Stimulated activated CD4-positive, alpha-beta T cell treated with anti-CD3 and anti-CD28 coated beads, Interleukin-1b, Interleukin-23, amount 100 ng/mL, for 24 hours (primary cell): Measurements from ENCODE around the gene CCSAP.
"Not testable (repeated sequence)": the region's sequence is repeated elsewhere in the genome, so short reads cannot be mapped to it uniquely, and the experiment has no call there.

Experiments
- DNase-seq, 4 experiments: peaks; one replicate each; pipeline ENCODE4 v3.0.0-alpha.2; 2020; ENCODE audit warnings: low read depth in 4 of 4, low spot score in 1 of 4

The CCSAP gene

DNA sequence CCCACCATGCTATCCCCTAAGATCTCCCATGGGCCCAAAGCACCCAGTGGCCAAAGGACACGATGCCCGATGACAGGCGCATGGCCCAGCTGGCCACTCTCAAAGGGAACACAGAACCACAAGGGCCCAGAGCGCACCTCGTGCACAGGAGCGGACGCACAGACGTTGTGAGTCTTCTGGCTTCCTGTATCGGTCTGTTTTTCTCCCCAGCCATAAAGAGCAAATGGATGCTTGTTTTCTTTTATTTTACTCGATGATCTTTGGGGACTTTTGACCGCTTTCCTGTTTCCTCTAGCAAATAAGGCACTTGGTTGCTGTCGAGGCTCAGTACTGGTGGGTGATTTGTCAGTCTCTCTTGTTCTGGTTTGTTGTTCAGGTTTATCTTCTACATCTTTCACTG is 16.2 kb downstream of the CCSAP start:
- DNase-seq: no peak

GRCh38 chr1:229325853-229326487 is 16.9 kb downstream of the CCSAP start:
- no peak for DNase-seq

DNA sequence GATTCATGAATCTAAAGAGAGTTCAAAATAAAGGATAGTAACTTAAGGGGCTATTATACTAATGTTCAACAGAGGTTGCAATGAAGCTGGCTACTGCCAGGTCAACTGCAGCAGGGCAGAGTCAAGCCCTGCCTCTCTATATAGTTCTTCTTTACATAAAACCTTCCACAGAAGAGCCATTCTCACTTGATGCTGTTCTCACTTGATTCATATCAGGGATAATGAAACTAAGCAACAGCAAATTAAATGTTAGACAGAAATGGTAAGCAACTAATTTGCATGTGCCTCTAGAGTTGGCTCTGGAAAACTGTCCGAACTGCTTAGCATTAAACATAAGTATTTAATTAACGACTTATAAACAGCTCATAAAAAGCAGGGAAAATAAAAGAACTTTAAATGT is 17.4 kb downstream of the CCSAP start:
- DNase-seq: no peak

- DNase-seq: no peak
Observed at GRCh38 chr1:229323885-229324553, 18.8 kb downstream of the CCSAP start.

- DNase-seq: no peak
Observed at GRCh38 chr1:229323201-229323600, 19.6 kb downstream of the CCSAP start.

- DNase-seq: no peak
Observed at GRCh38 chr1:229319487-229319886, 23.4 kb downstream of the CCSAP start.

DNA sequence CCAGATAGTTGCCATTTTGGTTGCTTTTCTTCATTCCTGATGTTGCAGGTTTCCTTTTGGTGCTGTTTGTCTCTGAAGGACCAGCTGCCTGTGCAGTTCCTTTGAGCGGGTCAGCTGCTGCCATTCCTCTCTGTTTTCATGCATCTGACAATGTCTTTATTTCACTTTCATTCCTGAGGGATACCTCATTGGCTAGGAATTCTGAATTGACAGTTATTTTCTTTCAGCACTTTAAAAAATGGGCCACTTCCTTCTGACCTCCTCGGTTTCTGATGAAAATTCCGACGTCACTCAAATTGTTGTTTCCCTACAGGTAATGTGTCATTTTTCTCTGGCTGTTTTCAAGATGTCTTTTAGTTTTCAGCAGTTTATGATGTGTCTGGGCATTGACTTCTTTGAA is 24.8 kb downstream of the CCSAP start:
- no peak for DNase-seq

- no peak for DNase-seq
Observed at GRCh38 chr1:229316166-229316565, 26.7 kb downstream of the CCSAP start.

GRCh38 chr1:229310833-229311232 is 32.0 kb downstream of the CCSAP start:
- no peak for DNase-seq

GRCh38 chr1:229309684-229310083 is 33.2 kb downstream of the CCSAP start:
- no peak for DNase-seq

DNA sequence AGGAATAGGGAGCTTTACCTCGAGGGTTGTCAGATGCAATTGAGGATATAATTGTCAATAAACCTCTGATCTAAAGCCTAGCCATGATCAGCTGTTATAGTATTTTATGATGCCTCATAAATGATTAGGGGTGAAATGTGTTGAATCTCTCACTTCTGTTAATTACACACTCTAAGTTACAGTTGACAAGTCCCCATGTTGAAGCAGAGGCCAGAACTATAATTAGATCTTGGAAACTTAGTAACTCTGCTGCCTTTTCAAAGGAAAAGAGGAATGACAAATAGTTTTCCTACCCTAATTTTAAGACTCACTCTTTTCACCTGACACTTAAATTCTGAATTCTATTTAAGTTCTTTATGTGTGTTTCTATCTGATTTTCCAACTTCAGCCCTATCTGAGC is 33.8 kb downstream of the CCSAP start:
- no peak for DNase-seq

DNA sequence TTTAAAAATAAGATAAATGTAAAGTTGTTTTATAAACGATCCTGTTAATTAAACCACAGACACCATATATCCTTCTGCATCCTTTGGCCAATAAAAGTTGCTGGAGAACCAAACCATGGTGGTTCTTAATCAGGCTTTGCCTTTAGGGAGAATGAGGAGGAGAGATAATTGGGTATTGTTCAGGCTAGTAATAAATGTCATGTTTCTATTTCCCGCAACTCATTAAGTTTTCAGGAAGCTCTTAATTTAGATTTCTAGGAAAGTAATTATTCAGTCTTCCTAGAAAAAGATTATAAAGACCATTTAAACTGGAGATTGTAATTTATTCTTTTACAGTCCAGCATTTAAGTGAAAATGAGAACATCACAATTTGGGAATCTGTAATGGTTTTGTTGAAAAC is 37.5 kb downstream of the CCSAP start:
- no peak for DNase-seq

DNA sequence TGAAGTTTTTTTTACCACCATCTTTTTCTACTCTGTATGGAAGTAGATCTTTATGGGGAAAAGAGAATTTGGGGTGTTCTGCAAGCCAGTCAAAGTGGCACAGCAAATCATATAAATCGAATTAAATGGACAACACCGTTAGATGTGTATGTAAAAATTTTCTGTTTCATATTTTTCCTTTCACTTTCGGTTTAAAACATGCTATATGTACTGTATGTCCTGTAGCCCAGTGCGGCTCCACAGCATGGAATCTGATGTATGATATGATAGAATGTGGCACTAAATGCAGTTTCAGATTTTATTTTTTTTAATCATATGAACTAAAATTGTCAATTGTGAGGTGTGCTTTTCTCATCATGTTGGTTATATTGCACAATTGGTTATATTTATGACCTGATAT is 39.0 kb downstream of the CCSAP start:
- DNase-seq: no peak

GRCh38 chr1:229302740-229303139 is 40.1 kb downstream of the CCSAP start:
- DNase-seq: no peak

DNA sequence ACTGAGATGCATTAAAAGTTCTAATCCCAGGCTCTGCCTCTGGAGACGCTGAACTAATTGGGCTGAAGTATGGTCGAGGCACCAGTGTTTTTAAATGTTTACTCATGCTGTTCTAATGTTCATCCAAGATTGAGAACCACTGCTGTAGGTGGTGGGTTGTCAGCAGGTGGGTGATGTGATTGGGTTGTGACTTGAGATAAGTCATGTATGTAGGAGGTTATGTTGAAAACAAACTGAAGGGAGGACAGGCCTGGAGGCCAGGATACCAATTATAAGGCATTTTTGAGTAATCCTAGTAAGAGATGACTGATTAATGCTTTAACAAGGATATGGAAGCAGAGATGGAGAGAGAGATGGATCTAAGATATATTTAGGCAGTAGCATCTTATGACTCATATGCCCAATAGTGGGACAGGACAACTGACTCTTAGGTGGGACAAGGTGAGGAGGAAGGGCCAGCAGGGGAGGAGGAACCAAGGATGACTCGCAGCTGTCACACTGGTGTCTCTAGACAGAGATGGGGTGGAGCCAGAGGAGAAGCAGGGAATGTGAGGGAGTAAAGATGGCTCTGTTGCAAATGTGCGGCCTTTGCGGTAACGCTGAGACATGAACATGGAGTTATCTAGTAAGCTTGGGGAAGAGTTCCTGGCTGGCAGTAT is 42.6 kb downstream of the CCSAP start:
- no peak for DNase-seq

- no peak for DNase-seq
Observed at GRCh38 chr1:229298887-229299503, 43.9 kb downstream of the CCSAP start.

DNA sequence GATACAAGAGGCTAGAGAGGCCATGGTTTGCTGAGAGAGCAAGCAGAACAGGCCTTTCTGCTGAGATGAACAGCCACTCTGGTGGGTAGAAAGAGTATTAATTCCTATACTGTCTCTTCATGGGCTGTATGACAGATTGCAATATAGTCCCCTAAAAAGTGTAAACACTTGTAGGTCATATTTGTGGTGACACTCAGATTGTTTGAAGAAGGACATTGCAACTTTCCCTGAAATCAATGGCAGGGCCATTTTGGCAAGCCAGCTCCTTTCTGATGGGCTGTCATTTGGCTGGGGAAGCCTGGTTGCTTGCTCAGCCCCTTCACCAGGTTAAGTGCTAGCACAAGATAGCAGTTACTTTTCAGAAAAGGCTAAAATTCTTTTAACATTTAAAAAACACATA is 44.4 kb downstream of the CCSAP start:
- no peak for DNase-seq

GRCh38 chr1:229297746-229298145 is 45.1 kb downstream of the CCSAP start:
- DNase-seq: no peak

DNA sequence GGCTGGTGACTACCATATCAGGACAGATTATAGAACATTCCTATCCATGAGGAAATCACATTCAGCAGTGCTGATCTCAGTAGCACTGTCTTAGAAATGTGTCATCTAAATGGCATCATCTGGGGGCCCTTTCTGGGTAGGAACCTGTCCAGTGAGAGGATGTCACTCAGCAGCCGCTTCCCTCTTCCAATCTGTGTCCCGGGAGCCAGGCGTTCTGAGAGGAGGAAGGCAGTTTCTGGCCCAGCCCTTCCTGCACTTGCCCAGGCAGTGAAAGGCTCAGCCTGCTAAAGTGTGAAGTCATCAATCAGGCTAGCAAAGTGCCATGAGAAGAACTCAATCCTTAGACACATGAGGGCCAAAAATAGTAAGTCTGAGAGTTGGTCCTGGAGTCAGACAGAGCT is 46.3 kb downstream of the CCSAP start:
- DNase-seq: no peak

DNA sequence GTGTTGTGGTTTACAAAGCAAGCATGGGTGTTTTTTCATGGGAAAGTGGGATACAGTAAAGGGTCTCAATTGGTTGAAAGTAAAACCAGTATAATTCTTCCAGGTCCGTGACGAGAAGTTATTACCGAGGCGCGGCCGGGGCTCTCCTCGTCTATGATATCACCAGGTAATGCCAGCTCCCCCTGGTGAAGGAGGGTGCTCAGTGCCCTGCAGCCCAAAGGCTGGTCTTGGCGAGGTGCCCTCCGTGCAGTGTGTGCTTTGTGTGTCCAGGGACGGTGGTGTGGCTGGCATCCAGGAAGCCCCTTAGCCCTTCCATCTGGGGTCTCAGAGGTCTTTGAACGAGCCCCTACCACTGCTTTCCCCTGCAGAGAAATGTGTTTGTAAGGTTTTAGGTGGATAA is 47.1 kb downstream of the CCSAP start:
- no peak for DNase-seq

DNA sequence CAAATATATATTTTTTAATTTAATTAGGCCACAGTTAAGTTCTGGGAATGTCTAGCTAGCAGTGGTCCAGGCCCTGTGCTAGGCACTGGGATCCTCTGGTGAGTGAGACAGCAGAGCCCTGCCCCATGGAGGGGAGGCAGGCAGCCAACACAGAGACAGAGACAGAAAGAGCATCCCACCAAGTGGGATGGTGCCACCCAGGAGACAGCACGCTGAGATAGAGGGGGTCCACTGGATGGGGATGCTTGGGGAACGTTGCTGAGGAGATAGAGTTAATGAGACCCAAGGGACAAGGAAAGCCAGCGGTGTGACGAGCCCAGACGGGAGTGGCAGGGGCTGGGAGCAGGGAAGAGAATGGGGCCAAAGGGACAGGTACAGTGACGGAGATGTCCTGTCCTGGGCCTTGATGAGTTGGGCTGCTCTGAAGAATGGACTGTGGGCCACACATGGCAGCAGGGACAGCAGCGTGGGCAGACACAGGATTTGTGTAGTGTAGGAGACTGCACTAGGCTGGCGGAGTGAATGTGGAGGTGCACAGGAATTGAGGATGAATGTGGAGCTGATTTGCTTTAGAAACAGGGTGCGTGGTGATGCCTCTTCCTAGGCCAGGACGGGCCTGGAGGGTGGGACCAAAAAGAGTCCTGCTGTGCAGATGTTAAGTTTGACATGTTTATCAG is 49.2 kb downstream of the CCSAP start:
- DNase-seq: no peak

- not testable (repeated sequence) for DNase-seq
Observed at GRCh38 chr1:229291686-229292085, 51.2 kb downstream of the CCSAP start.
